GM12865 (cell line): ENCODE measurements around the gene PSMB7.

Source experiments
- DNase-seq: peaks from one replicate; pipeline ENCODE4 v3.0.0; 2010; ENCODE audit warnings: low read depth
- H3K4me3 ChIP-seq: 2 replicates; pipeline ENCODE4 v1.5.1; 2011; ENCODE audit warnings: mild to moderate bottlenecking, low read depth, low read length, control low read depth
- TF ChIP-seq, protein P1 (sequence below): IDR thresholded peaks from 2 replicates; pipeline ENCODE4 v1.5.1; 2011; ENCODE audit warnings: low read length, control low read depth, low read depth, inconsistent platforms; ENCODE audit not compliant: insufficient read depth; ENCODE audit errors: missing control alignments

PSMB7 gene

DNA sequence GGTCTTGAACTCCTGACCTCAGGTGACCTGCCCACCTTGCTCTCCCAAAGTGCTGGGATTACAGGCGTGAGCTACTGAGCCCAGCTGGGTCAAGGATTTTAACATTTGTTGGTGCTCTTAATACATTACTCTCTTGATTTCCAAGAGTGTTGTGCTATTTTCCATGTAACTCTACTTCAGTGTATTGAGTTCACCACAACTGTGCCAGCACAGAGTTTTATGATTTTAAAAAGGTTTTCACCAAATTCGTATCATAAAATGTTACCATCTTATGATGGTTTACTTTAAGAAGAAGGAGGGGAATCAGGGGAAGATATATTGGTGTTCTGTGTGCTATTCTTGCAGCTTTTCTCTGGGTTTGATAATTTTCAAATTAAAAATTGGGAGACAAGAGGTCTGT is 28.4 kb upstream of the PSMB7 start:
- H3K4me3 ChIP-seq, result no peak overlapping the region
- TF ChIP-seq, protein P1, sequence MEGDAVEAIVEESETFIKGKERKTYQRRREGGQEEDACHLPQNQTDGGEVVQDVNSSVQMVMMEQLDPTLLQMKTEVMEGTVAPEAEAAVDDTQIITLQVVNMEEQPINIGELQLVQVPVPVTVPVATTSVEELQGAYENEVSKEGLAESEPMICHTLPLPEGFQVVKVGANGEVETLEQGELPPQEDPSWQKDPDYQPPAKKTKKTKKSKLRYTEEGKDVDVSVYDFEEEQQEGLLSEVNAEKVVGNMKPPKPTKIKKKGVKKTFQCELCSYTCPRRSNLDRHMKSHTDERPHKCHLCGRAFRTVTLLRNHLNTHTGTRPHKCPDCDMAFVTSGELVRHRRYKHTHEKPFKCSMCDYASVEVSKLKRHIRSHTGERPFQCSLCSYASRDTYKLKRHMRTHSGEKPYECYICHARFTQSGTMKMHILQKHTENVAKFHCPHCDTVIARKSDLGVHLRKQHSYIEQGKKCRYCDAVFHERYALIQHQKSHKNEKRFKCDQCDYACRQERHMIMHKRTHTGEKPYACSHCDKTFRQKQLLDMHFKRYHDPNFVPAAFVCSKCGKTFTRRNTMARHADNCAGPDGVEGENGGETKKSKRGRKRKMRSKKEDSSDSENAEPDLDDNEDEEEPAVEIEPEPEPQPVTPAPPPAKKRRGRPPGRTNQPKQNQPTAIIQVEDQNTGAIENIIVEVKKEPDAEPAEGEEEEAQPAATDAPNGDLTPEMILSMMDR, result no peak
- DNase-seq, result no peak

DNA sequence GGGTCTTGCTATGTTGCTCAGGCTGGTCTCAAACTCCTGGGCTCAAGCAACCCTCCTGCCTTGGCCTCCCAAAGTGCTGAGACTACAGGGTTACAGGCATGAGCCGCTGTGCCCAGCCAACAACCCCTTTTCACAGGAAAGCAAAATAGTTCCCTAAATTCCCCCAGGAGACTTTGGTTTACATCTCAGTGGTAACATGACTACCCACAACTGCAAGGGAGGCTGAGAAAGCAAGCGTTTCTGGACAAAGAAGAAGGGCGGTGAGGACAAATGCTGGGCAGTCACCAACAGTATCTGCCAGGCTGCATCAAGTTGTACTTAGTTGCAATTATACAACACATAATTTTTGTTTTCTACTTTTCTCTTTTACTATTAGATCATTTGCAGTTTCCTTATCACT is 27.6 kb upstream of the PSMB7 start:
- DNase-seq, result no peak
- TF ChIP-seq, protein P1, result no peak
- H3K4me3 ChIP-seq, result no peak overlapping the region

DNA sequence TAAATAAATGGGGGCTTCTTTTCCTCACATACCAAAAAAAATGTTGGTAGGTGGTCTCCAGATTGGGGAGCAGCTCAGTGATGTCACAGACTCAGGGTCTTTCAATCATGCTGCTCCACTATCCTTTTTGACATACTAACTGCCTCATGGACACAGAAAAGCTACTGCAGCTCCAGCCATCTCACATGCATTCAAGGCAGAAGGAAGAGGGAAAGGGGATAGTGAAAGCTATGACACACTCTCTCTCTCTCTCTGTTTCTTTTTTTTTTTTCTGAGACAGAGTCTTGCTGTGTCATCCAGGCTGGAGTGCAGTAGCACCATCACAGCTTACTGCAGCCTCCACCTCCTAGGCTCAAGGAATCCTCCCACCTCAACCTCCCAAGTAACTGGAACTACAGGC is 27.1 kb upstream of the PSMB7 start:
- DNase-seq, result no peak
- TF ChIP-seq, protein P1, result no peak
- no peak overlapping the region for H3K4me3 ChIP-seq

DNA sequence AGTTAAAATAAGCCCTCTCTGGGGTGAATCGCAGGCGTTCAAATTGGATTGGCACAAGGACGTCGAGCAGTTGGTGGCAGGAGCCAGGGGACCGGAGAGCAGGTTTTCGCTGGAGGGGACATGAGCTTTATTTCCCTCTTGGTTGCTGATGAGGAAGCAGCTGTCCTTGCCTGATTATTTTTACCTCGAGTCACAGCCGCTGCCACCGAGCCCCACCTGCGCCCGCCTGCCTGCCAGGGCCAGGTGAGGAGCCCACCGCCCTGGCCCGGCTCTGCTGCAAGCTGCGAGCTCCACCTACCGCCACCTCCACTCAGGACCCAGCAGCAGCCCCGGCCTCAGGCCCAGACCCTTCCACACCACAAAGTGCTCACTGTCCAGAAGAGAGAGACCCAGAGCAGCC is 26.0 kb upstream of the PSMB7 start:
- DNase-seq, result no peak
- TF ChIP-seq, protein P1, result no peak
- no peak overlapping the region for H3K4me3 ChIP-seq

DNA sequence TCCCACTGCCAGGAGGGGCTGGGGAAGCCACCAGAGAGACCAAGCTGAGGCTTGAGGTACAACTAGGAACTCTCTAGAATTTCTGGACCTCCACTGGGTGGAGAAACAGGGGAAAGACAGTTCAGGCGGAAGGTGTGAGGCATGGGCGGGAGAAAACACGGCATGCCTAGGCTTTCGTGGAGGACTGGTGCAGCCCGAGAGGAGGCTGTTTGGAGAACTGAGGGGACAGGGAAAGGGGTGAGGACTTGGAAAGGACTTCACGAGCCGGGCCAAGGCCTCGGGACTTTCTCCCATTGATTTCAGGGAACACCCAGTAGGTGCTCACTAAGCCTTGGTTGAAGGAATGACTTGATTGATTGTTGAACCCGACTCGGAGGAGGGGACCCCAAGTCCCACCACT is 25.5 kb upstream of the PSMB7 start:
- TF ChIP-seq, protein P1, result no peak

DNA sequence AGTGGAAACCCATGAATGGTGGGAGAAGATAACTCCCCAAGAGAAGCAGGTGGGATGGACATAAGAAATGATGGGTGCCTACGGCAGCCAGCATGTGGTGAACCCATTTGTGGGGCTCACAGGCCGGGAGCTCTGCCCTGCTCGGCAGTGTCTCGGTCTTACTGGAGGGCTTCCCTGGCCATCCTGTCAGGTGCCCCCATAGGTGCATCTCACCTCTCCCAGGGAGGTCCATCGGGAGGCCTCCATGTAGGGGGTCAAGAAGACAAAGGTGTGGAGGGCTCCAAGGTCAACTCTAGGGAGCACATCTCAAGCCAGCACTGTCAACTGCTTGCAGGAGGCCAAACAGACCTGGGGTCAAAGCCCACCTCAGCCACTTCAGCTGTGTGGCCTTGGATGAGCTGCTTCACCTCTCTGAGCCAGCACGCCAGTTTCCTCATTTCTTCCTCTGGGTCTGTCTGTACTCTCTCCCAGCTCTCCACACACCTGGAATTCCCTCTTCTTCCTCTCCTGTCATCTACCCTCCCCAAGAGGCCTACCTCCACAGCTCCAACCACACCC is 24.5 kb upstream of the PSMB7 start:
- no peak overlapping the region for H3K4me3 ChIP-seq
- TF ChIP-seq, protein P1, result no peak

More for the DNA sequence above, 25.5 kb upstream of the PSMB7 start:
- no peak overlapping the region for H3K4me3 ChIP-seq
- DNase-seq, result no peak

DNA sequence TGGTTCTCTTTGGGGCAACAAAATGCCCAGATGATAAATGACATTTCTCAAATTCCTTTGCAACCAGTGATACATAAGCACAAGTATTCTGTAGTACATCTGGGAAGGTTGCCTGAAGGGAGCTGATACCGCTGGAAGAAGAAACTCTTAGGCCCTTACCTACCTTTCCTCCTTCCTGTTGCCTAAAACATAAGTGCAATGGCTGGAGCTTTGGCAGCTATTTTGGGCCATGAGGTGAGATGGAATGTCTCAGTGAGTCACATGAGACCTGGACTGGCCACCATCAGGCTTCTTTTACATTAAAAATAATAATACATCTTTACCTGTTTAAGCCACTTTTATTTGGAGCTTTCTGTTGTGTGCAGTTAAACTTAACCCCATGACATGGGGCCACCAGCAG is 23.8 kb upstream of the PSMB7 start:
- TF ChIP-seq, protein P1, result no peak
- H3K4me3 ChIP-seq, result no peak overlapping the region
- no peak for DNase-seq

More for the DNA sequence above, 24.5 kb upstream of the PSMB7 start:
- no peak for DNase-seq
